CD4-positive, alpha-beta T cell (primary cell): ENCODE data around the gene TRMT10C. TPM values are rescaled to one million over a fixed set of nuclear protein-coding genes. Genes with fewer than 3 reads are reported as not detected.

Source experiments
- ATAC-seq: fragments of 200-7000 bp; cut with Tn5 transposase; one replicate; pipeline ENCODE4 v1.10.0; 2022; ENCODE audit warnings: mild to moderate bottlenecking; ENCODE audit not compliant: poor library complexity
- CTCF ChIA-PET: fragments of 350-600 bp; sonication (Branson Sonifier 250); formaldehyde crosslinking; loops from one replicate; lab custom pipeline; 2021; ENCODE audit warnings: antibody characterized with exemption, inconsistent platforms; lab: Charles Lee
- POLR2A ChIA-PET: fragments of 350-600 bp; sonication (Branson Sonifier 250); formaldehyde crosslinking; loops from one replicate; lab custom pipeline; 2021; ENCODE audit warnings: antibody characterized with exemption, inconsistent platforms; lab: Charles Lee
- DNase-seq, 14 experiments: peaks; one replicate each; pipeline ENCODE4 v3.0.0-alpha.2; 2013 to 2020; ENCODE audit warnings: mixed read lengths in 2 of 14
- H3K27ac ChIP-seq, 2 donors: one replicate each; pipeline versions ENCODE4 v1.5.1 to v1.7.0; 2013; ENCODE audit warnings: low read length in 2 of 2, low read depth in 1 of 2, mild to moderate bottlenecking in 1 of 2
- H3K27me3 ChIP-seq, 2 experiments: 1 replicate in 1 of 2; 2 replicates in 1 of 2; pipeline versions ENCODE4 v1.6.1 to v1.7.0; 2013; ENCODE audit warnings: low read length in 2 of 2, control low read depth in 1 of 2, mild to moderate bottlenecking in 1 of 2, moderate library complexity in 1 of 2; ENCODE audit not compliant: insufficient read depth in 2 of 2, control insufficient read depth in 1 of 2
- H3K36me3 ChIP-seq: one replicate; pipeline ENCODE4 v1.6.1; 2013; ENCODE audit warnings: low read length, control low read depth; ENCODE audit not compliant: insufficient read depth
- H3K4me1 ChIP-seq: one replicate; pipeline ENCODE4 v1.6.1; 2013; ENCODE audit warnings: low read length, control low read depth; ENCODE audit not compliant: insufficient read depth
- H3K4me3 ChIP-seq: one replicate; pipeline ENCODE4 v1.5.1; 2013; ENCODE audit warnings: mild to moderate bottlenecking, low read length, moderate library complexity
- H3K9me3 ChIP-seq, 2 experiments: 1 replicate in 1 of 2; 2 replicates in 1 of 2; pipeline versions ENCODE4 v1.6.1 to v1.7.0; 2013; ENCODE audit warnings: low read length in 2 of 2, mild to moderate bottlenecking in 2 of 2, control low read depth in 1 of 2, moderate library complexity in 1 of 2; ENCODE audit not compliant: control insufficient read depth in 1 of 2, insufficient read depth in 1 of 2
- H3K27ac Mint-ChIP-seq: one replicate; pipeline ENCODE4 v1.8.0; 2020; ENCODE audit warnings: mixed read lengths
- H3K27me3 Mint-ChIP-seq: one replicate; pipeline ENCODE4 v1.8.0; 2021; ENCODE audit warnings: mixed read lengths
- H3K36me3 Mint-ChIP-seq: one replicate; pipeline ENCODE4 v1.8.0; 2021; ENCODE audit warnings: low read depth, mixed read lengths
- H3K4me1 Mint-ChIP-seq: one replicate; pipeline ENCODE4 v1.8.0; 2021; ENCODE audit warnings: low read depth, mixed read lengths
- H3K4me3 Mint-ChIP-seq: one replicate; pipeline ENCODE4 v1.8.0; 2020; ENCODE audit warnings: mild to moderate bottlenecking, mixed read lengths
- H3K9me3 Mint-ChIP-seq: one replicate; pipeline ENCODE4 v1.8.0; 2020; ENCODE audit warnings: mixed read lengths
- CTCF ChIP-seq: fragments of 200-600 bp; IDR thresholded peaks from one replicate; pipeline ENCODE4 v1.8.0; 2022; ENCODE audit warnings: antibody characterized with exemption, mild to moderate bottlenecking
- intact Hi-C, 2 experiments: fragments of 100-400 bp; cut with DNase I in 1 of 2; cut with micrococcal nuclease in 1 of 2; formaldehyde crosslinking; loops; one replicate each; pipeline versions ENCODE4 v1.15.1 to v1.9.0; 2023 to 2025; cut with DNase I, micrococcal nuclease
- total RNA-seq, 174 experiments: library from RNA in 2 of 174; stranded (reverse) in 2 of 174; gene quantifications; one replicate each; pipeline ENCODE4 v1.2.3 and lab custom pipeline; 2021 to 2026

The TRMT10C gene
- total RNA-seq, 2 experiments from 2014 or later = 49.4 to 51.2 TPM

- ChIA-PET POLR2A (interaction anchor here (0.6 to 4.5 kb wide), 9 partner anchors 7 to 54 kb away, joined by 4 to 72 read pairs (median 24); partner anchors contain the start of genes PCNP, SENP7 and TRMT10C), CTCF (interaction anchor here (1.4 to 2.9 kb wide), 4 partner anchors 10 to 54 kb away, joined by 3 to 16 read pairs (median 12); partner anchors contain the start of gene PCNP)
- Histone ChIP-seq H3K27ac (peak overlapping the region; percentile 75 to 79), H3K9me3 (no peaks in the 10 kb centered on the region), H3K27me3 (no peaks in the 10 kb centered on the region), H3K4me3 (no peak overlapping the region), H3K4me1 (peaks cover 46% of the 10 kb centered on the region), H3K36me3 (no peaks in the 10 kb centered on the region)
- ATAC-seq (no peak), DNase-seq (no peak)
- Mint-ChIP-seq H3K4me3 (peak overlapping the region; percentile 38), H3K9me3 (peaks cover 2% of the 10 kb centered on the region), H3K36me3 (peaks cover 8% of the 10 kb centered on the region), H3K27me3 (no peaks in the 10 kb centered on the region), H3K4me1 (peaks cover 53% of the 10 kb centered on the region), H3K27ac (peak overlapping the region; percentile 97)
- no peak for TF ChIP-seq CTCF
- intact Hi-C loops = loop anchor here in 1 of 2 experiments (5.0 kb wide), 1 partner anchor 138 kb away; no protein-coding TSS in a partner anchor
These were observed 41.8 kb upstream of the TRMT10C start for GRCh38 chr3:101519685-101520365.

GRCh38 chr3:101521211-101521701, 40.4 kb upstream of the TRMT10C start:
- TF ChIP-seq CTCF = no peak
- H3K36me3 Mint-ChIP-seq = peaks cover 13% of the 10 kb centered on the region
- Histone ChIP-seq H3K36me3 (no peaks in the 10 kb centered on the region), H3K9me3 (peaks cover 0 to 5% of the 10 kb centered on the region in 2 experiments), H3K27me3 (no peaks in the 10 kb centered on the region), H3K27ac (peak overlapping the region; percentile 75 to 79), H3K4me3 (no peak overlapping the region), H3K4me1 (peaks cover 46% of the 10 kb centered on the region)
- H3K27ac Mint-ChIP-seq = peak overlapping the region; percentile 97
- CTCF ChIA-PET = interaction anchor here (1.3 to 2.9 kb wide), 5 partner anchors 9 to 155 kb away, joined by 3 to 14 read pairs (median 4); partner anchors contain the start of genes PCNP and SENP7
- H3K4me1 Mint-ChIP-seq = peaks cover 56% of the 10 kb centered on the region
- POLR2A ChIA-PET = interaction anchor here (0.9 to 4.2 kb wide), 11 partner anchors 8 to 133 kb away, joined by 3 to 72 read pairs (median 4); partner anchors contain the start of genes PCNP, SENP7 and TRMT10C
- intact Hi-C loops = loop anchor here in 1 of 2 experiments (1.0 to 5.0 kb wide), 2 partner anchors 10 to 139 kb away; no protein-coding TSS in a partner anchor
- DNase-seq (peak in 13 of 14 experiments; percentile 12 to 83 (median 30)), ATAC-seq (peak; percentile 53)
- H3K27me3 Mint-ChIP-seq = no peaks in the 10 kb centered on the region
- H3K4me3 Mint-ChIP-seq = peak overlapping the region; percentile 40
- peaks cover 8% of the 10 kb centered on the region for H3K9me3 Mint-ChIP-seq

GRCh38 chr3:101527441-101527840, 34.2 kb upstream of the TRMT10C start:
- Mint-ChIP-seq H3K9me3 (peaks cover 8% of the 10 kb centered on the region), H3K4me1 (peaks cover 56% of the 10 kb centered on the region), H3K36me3 (peaks cover 6% of the 10 kb centered on the region), H3K27ac (no peak overlapping the region), H3K27me3 (no peaks in the 10 kb centered on the region), H3K4me3 (no peak overlapping the region)
- peaks cover 23% of the 10 kb centered on the region for H3K4me1 ChIP-seq
- peaks cover 0 to 5% of the 10 kb centered on the region in 2 experiments for H3K9me3 ChIP-seq
- no peak overlapping the region for H3K4me3 ChIP-seq
- no peak for DNase-seq
- ATAC-seq = no peak
- no peaks in the 10 kb centered on the region for H3K36me3 ChIP-seq
- CTCF ChIA-PET = no interaction called here
- no peaks in the 10 kb centered on the region for H3K27me3 ChIP-seq
- intact Hi-C loops = loop anchor here in 1 of 2 experiments (2.0 kb wide), 1 partner anchor 13 kb away; no protein-coding TSS in a partner anchor
- TF ChIP-seq CTCF = no peak
- H3K27ac ChIP-seq = no peak overlapping the region
- POLR2A ChIA-PET = no interaction called here
